Activated B cell treated with CpG ODN at 0.5 μM for 24 hours (primary cell): Measurements from ENCODE around the gene BRD3. TPM values are rescaled to one million over a fixed set of nuclear protein-coding genes. Genes with fewer than 3 reads are reported as not detected.

Source experiments
- ATAC-seq: fragments of 200-7000 bp; cut with Tn5 transposase; one replicate; pipeline ENCODE4 v1.10.0; 2021; ENCODE audit warnings: low read depth, mild to moderate bottlenecking, moderate library complexity
- CTCF ChIA-PET: fragments of 350-600 bp; sonication (Branson Sonifier 250); formaldehyde crosslinking; loops from one replicate; lab custom pipeline; 2021; ENCODE audit warnings: antibody characterized with exemption; lab: Charles Lee
- POLR2A ChIA-PET: fragments of 350-600 bp; sonication (Branson Sonifier 250); formaldehyde crosslinking; loops from one replicate; lab custom pipeline; 2021; ENCODE audit warnings: antibody characterized with exemption; lab: Charles Lee
- DNase-seq: peaks from one replicate; pipeline ENCODE4 v3.0.0; 2022
- H3K27ac Mint-ChIP-seq: one replicate; pipeline ENCODE4 v1.8.0; 2020; ENCODE audit warnings: mixed read lengths
- H3K27me3 Mint-ChIP-seq: one replicate; pipeline ENCODE4 v1.8.0; 2021; ENCODE audit warnings: mixed read lengths
- H3K36me3 Mint-ChIP-seq: one replicate; pipeline ENCODE4 v1.8.0; 2021; ENCODE audit warnings: low read depth, mixed read lengths
- H3K4me1 Mint-ChIP-seq: one replicate; pipeline ENCODE4 v1.8.0; 2021; ENCODE audit warnings: mixed read lengths
- H3K4me3 Mint-ChIP-seq: one replicate; pipeline ENCODE4 v1.8.0; 2020; ENCODE audit warnings: mild to moderate bottlenecking, mixed read lengths
- H3K9me3 Mint-ChIP-seq: one replicate; pipeline ENCODE4 v1.8.0; 2020; ENCODE audit warnings: mixed read lengths
- CTCF ChIP-seq: fragments of 200-600 bp; IDR thresholded peaks from one replicate; pipeline ENCODE4 v1.8.0; 2022; ENCODE audit warnings: antibody characterized with exemption, mild to moderate bottlenecking
- intact Hi-C: fragments of 100-400 bp; cut with micrococcal nuclease; formaldehyde crosslinking; loops from one replicate; pipeline ENCODE4 v1.15.1; 2024
- total RNA-seq: library from RNA; stranded (reverse); gene quantifications from 2 replicates; pipeline ENCODE4 v1.2.3, GENCODE V29; 2022

Gene BRD3
- total RNA-seq, 1 donor from 2014 or later, result 18.3 TPM

GRCh38 chr9:134062461-134063087 is 5.3 kb downstream of the BRD3 start:
- intact Hi-C loops, result loop anchor here (5.0 to 10.0 kb wide), 4 partner anchors 35 to 1902 kb away; partner anchors contain the start of genes SURF6 and UBAC1
- ChIA-PET CTCF (no interaction called here), POLR2A (interaction anchor here (1.1 kb wide), 1 partner anchor 37 kb away, joined by 3 read pairs; no protein-coding TSS in a partner anchor)
- no peak for TF ChIP-seq CTCF
- Mint-ChIP-seq H3K4me1 (peaks cover 76% of the 10 kb centered on the region), H3K27me3 (no peaks in the 10 kb centered on the region), H3K4me3 (no peak overlapping the region), H3K27ac (no peak overlapping the region), H3K36me3 (peaks cover 4% of the 10 kb centered on the region), H3K9me3 (no peaks in the 10 kb centered on the region)
- DNase-seq, result no peak
- no peak for ATAC-seq

GRCh38 chr9:134061688-134062371 is 6.0 kb downstream of the BRD3 start:
- Mint-ChIP-seq H3K27ac (no peak overlapping the region), H3K9me3 (no peaks in the 10 kb centered on the region), H3K4me1 (peaks cover 74% of the 10 kb centered on the region), H3K36me3 (peaks cover 4% of the 10 kb centered on the region), H3K4me3 (no peak overlapping the region), H3K27me3 (no peaks in the 10 kb centered on the region)
- ChIA-PET POLR2A (interaction anchor here (0.6 kb wide), 1 partner anchor 602 kb away, joined by 3 read pairs; the partner anchor contains the start of gene CACFD1), CTCF (no interaction called here)
- TF ChIP-seq CTCF, result no peak
- ATAC-seq (no peak), DNase-seq (no peak)
- intact Hi-C loops, result loop anchor here (2.0 to 10.0 kb wide), 6 partner anchors 35 to 1903 kb away; partner anchors contain the start of genes SURF6, UBAC1 and VAV2

DNA sequence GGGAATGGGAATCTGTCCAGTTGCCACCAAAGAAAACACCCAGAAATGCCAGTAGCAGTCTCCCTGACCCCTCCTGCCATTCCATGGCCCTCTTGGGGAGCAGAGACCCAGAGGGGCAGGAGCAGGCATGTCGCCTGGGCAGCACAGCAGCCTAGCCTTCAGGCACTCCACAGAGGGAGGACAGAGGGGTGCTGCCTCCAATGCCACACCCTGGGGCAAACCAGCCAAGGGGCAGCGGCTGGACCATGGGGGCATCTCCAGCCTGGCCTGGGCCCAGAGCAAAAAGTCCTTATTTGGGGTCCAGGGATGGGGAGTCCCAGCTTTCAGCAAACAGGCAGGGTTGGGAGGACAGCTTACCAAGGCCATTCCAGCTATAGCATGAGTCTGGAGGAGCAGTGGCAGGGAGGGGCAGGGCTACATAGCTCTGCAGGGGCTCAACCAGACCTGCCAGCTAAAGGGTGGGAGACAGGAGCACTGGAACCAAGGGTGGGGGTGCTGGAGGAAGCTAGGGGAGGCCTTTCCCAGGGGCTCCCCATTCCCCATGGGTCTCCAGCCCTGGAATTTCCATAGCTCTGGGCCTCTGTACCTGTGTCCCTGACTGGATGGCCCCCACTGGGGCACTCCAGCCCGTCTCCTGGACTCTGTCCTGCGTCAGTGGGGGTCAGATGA is 6.7 kb downstream of the BRD3 start:
- no peak overlapping the region for H3K4me3 Mint-ChIP-seq
- no peak for TF ChIP-seq CTCF
- no peak overlapping the region for H3K27ac Mint-ChIP-seq
- no peaks in the 10 kb centered on the region for H3K9me3 Mint-ChIP-seq
- peaks cover 71% of the 10 kb centered on the region for H3K4me1 Mint-ChIP-seq
- intact Hi-C loops, result loop anchor here (2.0 to 10.0 kb wide), 6 partner anchors 36 to 1904 kb away; partner anchors contain the start of genes SURF6, UBAC1 and VAV2
- DNase-seq (peak; percentile 14), ATAC-seq (no peak)
- peaks cover 4% of the 10 kb centered on the region for H3K36me3 Mint-ChIP-seq
- ChIA-PET POLR2A (interaction anchor here (0.6 kb wide), 1 partner anchor 601 kb away, joined by 3 read pairs; the partner anchor contains the start of gene CACFD1), CTCF (no interaction called here)
- H3K27me3 Mint-ChIP-seq, result no peaks in the 10 kb centered on the region

- ChIA-PET CTCF (no interaction called here), POLR2A (interaction anchor here (0.6 kb wide), 1 partner anchor 234 kb away, joined by 3 read pairs; no protein-coding TSS in a partner anchor)
- Mint-ChIP-seq H3K36me3 (peaks cover 4% of the 10 kb centered on the region), H3K4me1 (peaks cover 68% of the 10 kb centered on the region), H3K27me3 (no peaks in the 10 kb centered on the region), H3K4me3 (peak overlapping the region; percentile 50), H3K9me3 (no peaks in the 10 kb centered on the region), H3K27ac (no peak overlapping the region)
- ATAC-seq, result no peak
- intact Hi-C loops, result loop anchor here (1.0 to 10.0 kb wide), 7 partner anchors 35 to 1904 kb away; partner anchors contain the start of genes BRD3OS, SURF6, UBAC1 and VAV2
- no peak for TF ChIP-seq CTCF
- no peak for DNase-seq
These were observed 7.3 kb downstream of the BRD3 start for GRCh38 chr9:134060546-134060945.
